Omental fat pad (tissue), 4 donors: ENCODE results near the gene TCF4. TPM values are rescaled to one million over a fixed set of nuclear protein-coding genes. Genes with fewer than 3 reads are reported as not detected.

Experiments
- ATAC-seq: fragments of 150-250 bp; one replicate; pipeline ENCODE4 v1.9.1; 2016; ENCODE audit warnings: mild to moderate bottlenecking, moderate library complexity; ENCODE audit not compliant: low FRiP score
- DNase-seq: peaks from one replicate; pipeline ENCODE4 v3.0.0-alpha.2; 2019; ENCODE audit warnings: low spot score
- CTCF ChIP-seq, 3 donors: fragments of 450-650 bp; IDR thresholded peaks; one replicate each; pipeline ENCODE4 v1.5.1; 2016 to 2017; ENCODE audit warnings: antibody characterized with exemption in 3 of 3, mild to moderate bottlenecking in 3 of 3, moderate library complexity in 2 of 3
- total RNA-seq, 4 donors: library from RNA; depleted of rRNA; stranded (reverse); fragments of >200 nt; gene quantifications; one replicate each; pipeline ENCODE4 v1.1.0, GENCODE V29; 2016

TCF4 gene
- total RNA-seq, 4 donors from 2014 or later: 113 to 381 (median 141) TPM

- TF ChIP-seq CTCF (IDR thresholded peaks at IDR 0.05): no peak
- no peak for DNase-seq
These were observed 200.6 kb downstream of the TCF4 start for GRCh38 chr18:55387139-55387984.

GRCh38 chr18:55386545-55386944, 201.4 kb downstream of the TCF4 start:
- DNase-seq (no peak), ATAC-seq (no peak)
- no peak for TF ChIP-seq CTCF (IDR thresholded peaks at IDR 0.05)

More at GRCh38 chr18:55387139-55387984, 200.6 kb downstream of the TCF4 start:
- no peak for ATAC-seq

GRCh38 chr18:55385770-55386169, 202.2 kb downstream of the TCF4 start:
- ATAC-seq (no peak), DNase-seq (no peak)
- no peak for TF ChIP-seq CTCF (IDR thresholded peaks at IDR 0.05)

GRCh38 chr18:55384551-55385275, 203.3 kb downstream of the TCF4 start:
- ATAC-seq (no peak), DNase-seq (no peak)
- TF ChIP-seq CTCF (IDR thresholded peaks at IDR 0.05): no peak

DNA sequence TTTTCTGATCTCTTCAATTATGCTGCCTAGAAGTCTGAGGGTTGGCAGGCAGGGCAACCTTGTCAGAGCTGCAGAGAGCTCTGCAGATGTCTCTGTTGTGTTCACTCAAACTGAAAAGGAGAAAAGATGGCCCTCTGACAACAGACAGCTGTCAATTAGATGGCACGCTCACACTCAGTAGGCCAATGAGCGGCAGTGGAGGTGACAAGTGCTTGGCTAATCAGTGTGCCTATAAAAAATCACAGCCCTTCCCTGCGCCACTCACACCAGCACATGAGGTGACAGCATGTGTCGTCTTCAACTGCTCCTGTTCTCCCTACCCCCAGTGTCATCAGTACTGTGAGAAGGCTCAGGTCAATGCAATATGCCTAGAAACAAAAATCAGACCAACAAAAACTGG, 203.9 kb downstream of the TCF4 start:
- ATAC-seq (no peak), DNase-seq (no peak)
- TF ChIP-seq CTCF (IDR thresholded peaks at IDR 0.05): no peak

GRCh38 chr18:55382277-55382805, 205.7 kb downstream of the TCF4 start:
- no peak for DNase-seq
- no peak for TF ChIP-seq CTCF (IDR thresholded peaks at IDR 0.05)
- ATAC-seq: no peak
